NCI-H1105 treated with DMSO at 0.1 percent for 48 hours (cell line): ENCODE measurements around the gene STEAP1B.
"Not testable (repeated sequence)": the region's sequence is repeated elsewhere in the genome, so short reads cannot be mapped to it uniquely, and the experiment has no call there.

ENCODE experiments used
- DNase-seq: peaks from one replicate; lab custom pipeline; 2025; lab: John Stamatoyannopoulos, UW

STEAP1B gene

GRCh38 chr7:22454446-22454845 lies 45.5 kb downstream of the STEAP1B start:
- DNase-seq: no peak

GRCh38 chr7:22452960-22453558 lies 46.9 kb downstream of the STEAP1B start:
- no peak for DNase-seq

GRCh38 chr7:22452142-22452959 lies 47.6 kb downstream of the STEAP1B start:
- no peak for DNase-seq

- DNase-seq: not testable (repeated sequence)
These were observed 50.0 kb downstream of the STEAP1B start for GRCh38 chr7:22450013-22450412.

GRCh38 chr7:22447762-22448161 lies 52.2 kb downstream of the STEAP1B start:
- no peak for DNase-seq

GRCh38 chr7:22447008-22447407 lies 53.0 kb downstream of the STEAP1B start:
- no peak for DNase-seq

- no peak for DNase-seq
These were observed 54.1 kb downstream of the STEAP1B start for GRCh38 chr7:22445853-22446252.

- DNase-seq: peak; percentile 76
These were observed 54.7 kb downstream of the STEAP1B start for GRCh38 chr7:22445140-22445743.

GRCh38 chr7:22444181-22444971 lies 55.6 kb downstream of the STEAP1B start:
- no peak for DNase-seq

GRCh38 chr7:22443370-22444180 lies 56.4 kb downstream of the STEAP1B start:
- DNase-seq: no peak

- DNase-seq: no peak
These were observed 57.1 kb downstream of the STEAP1B start for GRCh38 chr7:22442882-22443369.

- no peak for DNase-seq
These were observed 57.7 kb downstream of the STEAP1B start for GRCh38 chr7:22442187-22442881.

GRCh38 chr7:22441157-22441556 lies 58.8 kb downstream of the STEAP1B start:
- DNase-seq: no peak

GRCh38 chr7:22438994-22439393 lies 61.0 kb downstream of the STEAP1B start:
- no peak for DNase-seq

- DNase-seq: not testable (repeated sequence)
These were observed 63.4 kb downstream of the STEAP1B start for GRCh38 chr7:22436552-22436951.

- DNase-seq: no peak
These were observed 64.3 kb downstream of the STEAP1B start for GRCh38 chr7:22435720-22436119.

GRCh38 chr7:22435105-22435504 lies 64.9 kb downstream of the STEAP1B start:
- DNase-seq: no peak

GRCh38 chr7:22433710-22434460 lies 66.1 kb downstream of the STEAP1B start:
- no peak for DNase-seq

GRCh38 chr7:22433165-22433700 lies 66.8 kb downstream of the STEAP1B start:
- not testable (repeated sequence) for DNase-seq
